ENCODE data around the gene HOXC6.

DNA sequence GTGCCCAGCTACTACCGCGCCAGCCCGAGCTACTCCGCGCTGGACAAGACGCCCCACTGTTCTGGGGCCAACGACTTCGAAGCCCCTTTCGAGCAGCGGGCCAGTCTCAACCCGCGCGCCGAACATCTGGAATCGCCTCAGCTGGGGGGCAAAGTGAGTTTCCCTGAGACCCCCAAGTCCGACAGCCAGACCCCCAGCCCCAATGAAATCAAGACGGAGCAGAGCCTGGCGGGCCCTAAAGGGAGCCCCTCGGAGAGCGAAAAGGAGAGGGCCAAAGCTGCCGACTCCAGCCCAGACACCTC lies 42.6 kb upstream of the HOXC6 start:
- TF ChIP-seq, protein P1, sequence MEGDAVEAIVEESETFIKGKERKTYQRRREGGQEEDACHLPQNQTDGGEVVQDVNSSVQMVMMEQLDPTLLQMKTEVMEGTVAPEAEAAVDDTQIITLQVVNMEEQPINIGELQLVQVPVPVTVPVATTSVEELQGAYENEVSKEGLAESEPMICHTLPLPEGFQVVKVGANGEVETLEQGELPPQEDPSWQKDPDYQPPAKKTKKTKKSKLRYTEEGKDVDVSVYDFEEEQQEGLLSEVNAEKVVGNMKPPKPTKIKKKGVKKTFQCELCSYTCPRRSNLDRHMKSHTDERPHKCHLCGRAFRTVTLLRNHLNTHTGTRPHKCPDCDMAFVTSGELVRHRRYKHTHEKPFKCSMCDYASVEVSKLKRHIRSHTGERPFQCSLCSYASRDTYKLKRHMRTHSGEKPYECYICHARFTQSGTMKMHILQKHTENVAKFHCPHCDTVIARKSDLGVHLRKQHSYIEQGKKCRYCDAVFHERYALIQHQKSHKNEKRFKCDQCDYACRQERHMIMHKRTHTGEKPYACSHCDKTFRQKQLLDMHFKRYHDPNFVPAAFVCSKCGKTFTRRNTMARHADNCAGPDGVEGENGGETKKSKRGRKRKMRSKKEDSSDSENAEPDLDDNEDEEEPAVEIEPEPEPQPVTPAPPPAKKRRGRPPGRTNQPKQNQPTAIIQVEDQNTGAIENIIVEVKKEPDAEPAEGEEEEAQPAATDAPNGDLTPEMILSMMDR (IDR thresholded peaks at IDR 0.05 in 2 of 3, conservative IDR thresholded peaks at IDR 0.05 in 1 of 3; ENCODE audit: control insufficient read depth in 2 of 3, extremely low read depth in 1 of 3, insufficient read depth in 1 of 3, low read depth in 3 of 3, low read length in 3 of 3), result no peak
- no peak for TF ChIP-seq HCFC1 (IDR thresholded peaks at IDR 0.05; ENCODE audit: low read length)
- TF ChIP-seq, protein P2, sequence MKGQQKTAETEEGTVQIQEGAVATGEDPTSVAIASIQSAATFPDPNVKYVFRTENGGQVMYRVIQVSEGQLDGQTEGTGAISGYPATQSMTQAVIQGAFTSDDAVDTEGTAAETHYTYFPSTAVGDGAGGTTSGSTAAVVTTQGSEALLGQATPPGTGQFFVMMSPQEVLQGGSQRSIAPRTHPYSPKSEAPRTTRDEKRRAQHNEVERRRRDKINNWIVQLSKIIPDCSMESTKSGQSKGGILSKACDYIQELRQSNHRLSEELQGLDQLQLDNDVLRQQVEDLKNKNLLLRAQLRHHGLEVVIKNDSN (IDR thresholded peaks at IDR 0.05; ENCODE audit: borderline replicate concordance, extremely low read length, insufficient read depth, low read depth, low read length), result no peak

Measured in GM12878 (cell line).